ENCODE measurements around the gene DOCK2.
"Not testable (repeated sequence)": the region's sequence is repeated elsewhere in the genome, so short reads cannot be mapped to it uniquely, and the experiment has no call there.

DOCK2 gene

GRCh38 chr5:169637085-169637548, at the start of gene DOCK2:
TSS of gene DOCK2 (plus strand) at chr5:169637275. CDS start at chr5:169637327, 52 bp downstream.
- peak; percentile 73 to 88 (median 77) for DNase-seq

DNA sequence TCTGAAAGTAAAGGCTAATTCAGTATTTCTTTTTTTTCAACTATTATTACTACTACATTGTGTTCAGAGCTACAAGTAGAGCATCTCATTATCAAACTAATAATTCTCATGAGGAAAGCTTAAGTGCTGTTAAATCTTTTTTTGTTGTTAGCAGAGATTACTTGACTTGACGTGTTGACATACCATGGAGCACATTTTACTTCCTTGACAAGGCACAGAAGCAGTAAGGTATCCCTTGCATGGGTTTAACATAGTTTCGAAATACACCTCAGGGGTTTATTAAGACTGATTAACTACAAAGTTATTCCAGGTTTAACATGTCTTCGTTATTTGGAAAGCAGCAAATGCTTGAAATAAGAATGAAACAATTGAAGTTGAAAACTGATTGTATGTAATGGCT, 46.5 kb upstream of the DOCK2 start:
- DNase-seq = no peak

GRCh38 chr5:169591636-169592035, 45.4 kb upstream of the DOCK2 start:
- DNase-seq = no peak

DNA sequence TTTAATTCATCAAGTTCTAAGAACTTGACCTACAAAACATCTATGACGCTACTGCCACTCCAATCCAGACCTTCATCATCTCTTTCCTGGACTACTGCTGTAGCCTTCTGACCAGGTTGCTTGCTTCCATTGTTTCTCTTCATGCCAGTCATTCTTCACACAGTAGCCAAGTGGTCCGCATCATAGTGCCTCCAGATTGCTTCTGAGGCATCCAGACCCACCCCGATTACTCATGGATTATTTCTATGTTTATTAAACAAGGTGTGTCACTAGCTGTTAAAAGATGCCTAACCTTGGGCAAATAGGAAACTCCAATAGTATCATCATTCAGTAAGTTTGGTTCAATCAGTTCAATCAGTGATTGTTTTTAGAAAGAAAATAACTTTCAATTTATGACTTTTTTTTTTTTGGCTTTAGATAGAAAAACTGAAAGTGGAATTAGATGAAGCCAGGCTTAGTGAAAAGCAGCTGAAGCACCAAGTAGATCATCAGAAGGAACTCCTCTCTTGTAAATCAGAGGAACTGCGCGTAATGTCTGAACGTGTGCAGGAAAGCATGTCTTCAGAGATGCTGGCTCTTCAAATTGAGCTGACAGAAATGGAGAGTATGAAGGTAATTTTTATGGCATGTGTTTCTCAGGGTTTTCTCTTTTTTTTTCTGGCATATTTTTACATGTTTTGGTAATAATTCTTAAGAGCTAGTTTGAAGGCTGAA, 44.0 kb upstream of the DOCK2 start:
- DNase-seq = no peak

- no peak for DNase-seq
Observed at GRCh38 chr5:169595172-169595820, 41.8 kb upstream of the DOCK2 start.

GRCh38 chr5:169599451-169599850, 37.6 kb upstream of the DOCK2 start:
- no peak for DNase-seq

DNA sequence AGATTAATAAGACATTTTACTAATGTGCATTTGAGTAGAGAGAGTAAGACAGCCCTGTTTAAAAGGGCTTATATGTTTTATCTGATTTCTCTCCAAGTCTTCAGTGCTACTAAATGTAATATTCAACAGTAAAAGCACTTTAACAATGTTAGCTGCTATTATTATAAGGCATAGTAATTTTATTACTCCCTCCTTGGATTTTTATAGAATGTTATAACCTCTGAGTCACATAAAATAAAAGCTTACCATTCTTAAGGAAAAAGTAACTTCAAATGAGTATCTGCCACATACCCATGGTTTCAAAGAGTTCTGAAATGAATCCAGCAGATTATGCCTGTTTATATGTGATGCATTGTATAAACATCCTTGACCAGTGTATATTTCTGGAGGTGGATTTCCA, 34.5 kb upstream of the DOCK2 start:
- DNase-seq = no peak

DNA sequence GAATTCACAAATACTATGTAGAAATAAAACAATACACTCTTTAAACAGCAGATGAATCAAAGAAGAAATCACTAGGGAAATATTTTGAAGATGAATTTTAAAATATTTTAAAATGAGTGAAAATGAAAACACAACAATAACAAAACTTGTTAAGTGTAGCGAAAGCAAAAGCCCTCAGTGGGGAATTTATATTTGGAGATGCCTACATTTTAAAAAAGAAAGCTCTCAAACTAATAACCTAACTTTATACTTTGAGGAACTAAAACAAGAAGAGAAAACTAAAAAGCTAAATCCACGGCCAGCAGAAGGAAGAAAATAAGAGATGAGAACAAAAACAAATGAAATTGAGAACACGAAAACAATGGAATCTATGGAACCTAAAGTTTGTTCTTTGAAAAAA, 30.8 kb upstream of the DOCK2 start:
- no peak for DNase-seq

DNA sequence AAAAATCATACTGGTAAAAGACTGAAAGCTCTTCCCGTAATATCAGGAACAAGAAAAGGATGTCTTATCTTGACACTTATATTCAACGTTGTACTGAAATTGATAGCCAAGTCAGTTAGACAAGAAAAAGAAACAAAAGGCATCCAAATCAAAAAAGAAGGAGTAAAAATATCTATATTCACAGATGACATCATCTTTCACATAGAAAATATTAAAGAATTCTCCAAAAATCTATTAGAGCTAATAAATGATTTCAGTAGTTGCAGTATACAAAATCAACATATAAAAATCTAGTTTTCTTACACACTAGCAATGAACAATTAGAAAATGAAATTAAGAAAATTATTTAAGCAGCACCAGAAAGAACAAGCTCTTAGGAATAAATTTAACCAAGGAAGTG, 29.2 kb upstream of the DOCK2 start:
- no peak for DNase-seq

GRCh38 chr5:169609716-169610115, 27.4 kb upstream of the DOCK2 start:
- DNase-seq = no peak

GRCh38 chr5:169610606-169611005, 26.5 kb upstream of the DOCK2 start:
- DNase-seq = no peak

GRCh38 chr5:169615561-169615960, 21.5 kb upstream of the DOCK2 start:
- peak in 2 of 3 donors; percentile 9 to 20 for DNase-seq

- DNase-seq = not testable (repeated sequence)
Observed at GRCh38 chr5:169624307-169624706, 12.8 kb upstream of the DOCK2 start.

- peak; percentile 33 to 60 (median 56) for DNase-seq
Observed at GRCh38 chr5:169626779-169627178, 10.3 kb upstream of the DOCK2 start.

GRCh38 chr5:169627551-169627950, 9.5 kb upstream of the DOCK2 start:
- no peak for DNase-seq

GRCh38 chr5:169628892-169629291, 8.2 kb upstream of the DOCK2 start:
- no peak for DNase-seq

- peak in 1 of 3 donors; percentile 29 for DNase-seq
Observed at GRCh38 chr5:169629847-169630548, 7.1 kb upstream of the DOCK2 start.

DNA sequence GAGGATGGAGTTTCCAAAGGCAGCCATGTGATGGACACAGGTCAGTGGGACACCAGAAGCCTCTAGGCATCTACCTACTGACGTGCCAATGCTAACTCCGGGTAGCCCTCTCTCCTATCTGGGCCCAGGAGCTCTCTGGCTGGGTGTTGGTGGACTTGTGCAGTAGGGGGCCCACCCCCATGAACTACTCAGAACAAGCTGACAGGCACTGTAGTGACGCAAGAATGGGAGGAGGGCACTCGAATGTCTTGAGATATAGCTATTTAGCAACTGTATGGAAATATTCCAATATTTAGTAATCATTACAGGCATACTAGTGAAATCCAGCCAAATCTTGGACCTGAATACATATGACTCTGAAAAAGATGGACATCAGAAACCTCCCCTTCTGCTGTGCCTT, 5.7 kb upstream of the DOCK2 start:
- DNase-seq = peak; percentile 35 to 51 (median 42)

- no peak for DNase-seq
Observed at GRCh38 chr5:169632946-169633345, 4.1 kb upstream of the DOCK2 start.

GRCh38 chr5:169634606-169635005, 2.5 kb upstream of the DOCK2 start:
- no peak for DNase-seq

DNA sequence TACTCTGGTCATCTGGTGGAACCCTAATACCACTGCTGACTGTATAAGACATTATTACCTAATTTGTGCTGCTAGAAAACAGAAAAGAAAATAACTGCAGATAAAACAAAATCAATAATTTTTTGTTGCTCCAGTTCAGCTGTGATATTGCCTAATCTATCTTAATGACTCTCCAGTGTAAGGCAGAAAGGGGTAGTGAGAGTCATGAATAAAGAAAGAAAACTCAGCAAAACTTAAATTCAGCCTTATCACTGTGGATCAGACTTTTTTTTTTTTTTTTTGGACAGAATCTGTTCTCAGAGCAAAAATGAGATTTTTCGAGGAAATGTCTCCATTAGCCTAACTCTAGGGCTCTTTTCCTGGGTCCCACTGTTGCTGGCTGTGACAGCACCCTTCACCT, 1.1 kb upstream of the DOCK2 start:
- peak; percentile 42 to 75 (median 71) for DNase-seq

DNA sequence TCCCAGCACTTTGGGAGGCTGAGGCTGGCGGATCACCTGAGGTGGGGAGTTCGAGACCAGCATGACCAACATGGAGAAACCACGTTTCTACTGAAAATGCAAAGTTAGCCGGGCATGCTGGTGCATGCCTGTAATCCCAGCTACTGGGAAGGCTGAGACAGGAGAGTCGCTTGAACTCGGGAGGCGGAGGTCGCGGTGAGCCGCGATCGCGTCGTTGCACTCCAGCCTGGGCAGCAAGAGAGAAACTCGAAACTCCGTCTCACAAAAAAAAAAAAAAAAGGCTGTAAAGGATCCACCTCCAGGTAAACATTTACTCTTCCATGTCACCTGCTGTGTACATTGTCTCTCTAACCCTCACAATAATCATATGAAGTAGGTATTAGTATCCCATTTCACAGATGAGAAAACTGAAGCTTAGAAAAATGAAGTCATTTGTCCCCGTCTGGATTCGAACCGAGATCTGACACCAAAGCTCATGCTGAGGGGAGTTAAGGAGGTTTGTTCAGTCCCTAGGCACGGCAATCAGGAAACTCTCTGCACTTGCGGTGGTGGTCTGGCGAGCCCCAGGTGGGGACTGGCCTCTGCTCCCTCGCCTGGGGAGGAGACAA, 494 bp upstream of the DOCK2 start:
- peak in 1 of 3 donors; percentile 31 for DNase-seq

DNA sequence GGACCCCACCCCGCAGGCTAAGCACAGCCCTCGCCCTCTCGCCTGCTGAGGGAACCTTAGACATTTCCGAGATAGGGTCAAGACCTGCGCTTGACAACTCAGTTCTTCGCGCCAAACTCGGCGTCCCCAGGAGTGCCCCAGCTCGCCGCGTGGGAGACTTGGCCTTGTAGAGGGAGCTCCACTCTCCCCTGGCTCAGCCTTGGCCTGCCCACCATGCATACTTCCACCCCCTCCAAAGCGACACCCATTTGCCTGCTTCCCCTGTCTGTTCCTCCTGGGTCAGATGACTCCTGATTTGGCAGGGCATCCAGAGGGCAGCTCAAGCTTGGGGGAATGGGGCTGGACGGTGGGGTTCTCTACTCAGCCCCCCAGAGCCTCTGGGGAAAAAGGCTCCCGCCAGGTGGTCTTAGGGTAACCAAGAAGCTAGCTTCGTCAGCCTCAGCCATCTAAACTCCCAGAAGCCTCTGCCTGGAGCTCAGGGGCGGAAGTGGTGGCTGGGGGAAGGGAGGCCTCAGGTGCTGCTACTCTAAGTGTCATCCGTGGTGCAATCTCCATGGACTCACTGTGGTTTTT, 560 bp downstream of the DOCK2 start:
- DNase-seq = peak; percentile 48 to 52 (median 49)
